HUES48 (cell line): ENCODE measurements around the gene FUT1.

Experiments used
- H3K27ac ChIP-seq: one replicate; pipeline ENCODE4 v1.7.0; 2013; ENCODE audit warnings: low read depth, low read length, inconsistent platforms
- H3K27me3 ChIP-seq: 2 replicates; pipeline ENCODE4 v1.6.1; 2013; ENCODE audit warnings: mild to moderate bottlenecking, low read length; ENCODE audit not compliant: control insufficient read depth, insufficient read depth
- H3K36me3 ChIP-seq: 2 replicates; pipeline ENCODE4 v1.6.1; 2013; ENCODE audit warnings: low read length; ENCODE audit not compliant: control insufficient read depth, insufficient read depth
- H3K4me1 ChIP-seq: 2 replicates; pipeline ENCODE4 v1.6.1; 2013; ENCODE audit warnings: mild to moderate bottlenecking, low read length; ENCODE audit not compliant: control insufficient read depth, insufficient read depth
- H3K4me3 ChIP-seq: 2 replicates; pipeline ENCODE4 v1.5.1; 2013; ENCODE audit warnings: mild to moderate bottlenecking, low read depth, low read length
- H3K9ac ChIP-seq: 2 replicates; pipeline ENCODE4 v1.6.1; 2013; ENCODE audit warnings: mild to moderate bottlenecking, low read depth, low read length, moderate library complexity
- H3K9me3 ChIP-seq: 2 replicates; pipeline ENCODE4 v1.6.1; 2013; ENCODE audit warnings: low read length; ENCODE audit not compliant: control insufficient read depth, insufficient read depth

Gene FUT1

GRCh38 chr19:48739404-48740163 is 12.9 kb downstream of the FUT1 start:
- Histone ChIP-seq H3K9me3 (no peaks in the 10 kb centered on the region), H3K4me3 (peak overlapping the region; percentile 71), H3K9ac (no peak overlapping the region), H3K4me1 (peaks cover 22% of the 10 kb centered on the region; the same call in 1 of the 2 replicates), H3K27ac (no peak overlapping the region), H3K36me3 (no peaks in the 10 kb centered on the region), H3K27me3 (peaks cover 16% of the 10 kb centered on the region)

GRCh38 chr19:48738557-48739403 is 13.7 kb downstream of the FUT1 start:
- H3K9me3 ChIP-seq = no peaks in the 10 kb centered on the region
- peaks cover 22% of the 10 kb centered on the region; the same call in 1 of the 2 replicates for H3K4me1 ChIP-seq
- H3K4me3 ChIP-seq = peak overlapping the region; percentile 71
- H3K27ac ChIP-seq = peak overlapping the region; percentile 66
- H3K36me3 ChIP-seq = no peaks in the 10 kb centered on the region
- H3K9ac ChIP-seq = no peak overlapping the region
- peaks cover 16% of the 10 kb centered on the region for H3K27me3 ChIP-seq

GRCh38 chr19:48737360-48737998 is 15.0 kb downstream of the FUT1 start:
- no peak overlapping the region for H3K27ac ChIP-seq
- H3K27me3 ChIP-seq = peaks cover 16% of the 10 kb centered on the region
- no peak overlapping the region; the same call in 1 of the 2 replicates for H3K4me3 ChIP-seq
- H3K9ac ChIP-seq = no peak overlapping the region
- no peaks in the 10 kb centered on the region for H3K9me3 ChIP-seq
- no peaks in the 10 kb centered on the region for H3K36me3 ChIP-seq
- H3K4me1 ChIP-seq = peaks cover 22% of the 10 kb centered on the region; the same call in 1 of the 2 replicates

GRCh38 chr19:48735031-48735615 is 17.3 kb downstream of the FUT1 start:
- H3K4me1 ChIP-seq = peaks cover 11% of the 10 kb centered on the region; the same call in 1 of the 2 replicates
- peak overlapping the region; percentile 38 for H3K27ac ChIP-seq
- no peaks in the 10 kb centered on the region for H3K9me3 ChIP-seq
- H3K36me3 ChIP-seq = no peaks in the 10 kb centered on the region
- peaks cover 12% of the 10 kb centered on the region for H3K27me3 ChIP-seq
- peak overlapping the region; percentile 26; the same call in 1 of the 2 replicates for H3K9ac ChIP-seq
- H3K4me3 ChIP-seq = peak overlapping the region; percentile 73

- H3K27ac ChIP-seq = no peak overlapping the region
- H3K9ac ChIP-seq = no peak overlapping the region
- no peaks in the 10 kb centered on the region for H3K36me3 ChIP-seq
- peaks cover 7% of the 10 kb centered on the region; the same call in 1 of the 2 replicates for H3K4me1 ChIP-seq
- peak overlapping the region; percentile 73; the same call in 1 of the 2 replicates for H3K4me3 ChIP-seq
- no peaks in the 10 kb centered on the region for H3K9me3 ChIP-seq
- H3K27me3 ChIP-seq = peaks cover 7% of the 10 kb centered on the region
These were observed 17.8 kb downstream of the FUT1 start for GRCh38 chr19:48734625-48735024.

- Histone ChIP-seq H3K4me3 (no peak overlapping the region), H3K27me3 (no peaks in the 10 kb centered on the region), H3K9me3 (no peaks in the 10 kb centered on the region), H3K9ac (no peak overlapping the region), H3K27ac (no peak overlapping the region), H3K36me3 (no peaks in the 10 kb centered on the region), H3K4me1 (no peaks in the 10 kb centered on the region)
These were observed 21.0 kb downstream of the FUT1 start for GRCh38 chr19:48731452-48731851.

- Histone ChIP-seq H3K27ac (no peak overlapping the region), H3K27me3 (no peaks in the 10 kb centered on the region), H3K36me3 (no peaks in the 10 kb centered on the region), H3K4me3 (no peak overlapping the region), H3K4me1 (no peaks in the 10 kb centered on the region), H3K9ac (no peak overlapping the region), H3K9me3 (no peaks in the 10 kb centered on the region)
These were observed 23.4 kb downstream of the FUT1 start for GRCh38 chr19:48728911-48729664.

- Histone ChIP-seq H3K9ac (no peak overlapping the region), H3K36me3 (no peaks in the 10 kb centered on the region), H3K4me3 (no peak overlapping the region), H3K4me1 (no peaks in the 10 kb centered on the region), H3K9me3 (no peaks in the 10 kb centered on the region), H3K27me3 (no peaks in the 10 kb centered on the region), H3K27ac (no peak overlapping the region)
These were observed 25.9 kb downstream of the FUT1 start for GRCh38 chr19:48726556-48726955.

GRCh38 chr19:48724796-48725753 is 27.4 kb downstream of the FUT1 start:
- Histone ChIP-seq H3K27me3 (no peaks in the 10 kb centered on the region), H3K4me3 (no peak overlapping the region), H3K36me3 (no peaks in the 10 kb centered on the region), H3K4me1 (peaks cover 4% of the 10 kb centered on the region; the same call in 1 of the 2 replicates), H3K9ac (no peak overlapping the region), H3K27ac (no peak overlapping the region), H3K9me3 (no peaks in the 10 kb centered on the region)
